Vagina (tissue), 2 donors: ENCODE measurements around the gene SHISA5.

ENCODE experiments used
- CTCF ChIP-seq, 3 experiments: fragments of 450-650 bp in 2 of 3; fragments of 200-600 bp in 1 of 3; sonication (generic) in 1 of 3; IDR thresholded peaks; one replicate each; pipeline ENCODE4 v1.5.1; 2017 to 2019; ENCODE audit warnings: antibody characterized with exemption in 3 of 3, mild to moderate bottlenecking in 2 of 3, moderate library complexity in 2 of 3
- POLR2A ChIP-seq, 2 donors: fragments of 450-650 bp; IDR thresholded peaks; one replicate each; pipeline ENCODE4 v1.6.1; 2017; ENCODE audit warnings: antibody characterized with exemption in 2 of 2, mild to moderate bottlenecking in 2 of 2, moderate library complexity in 2 of 2
- POLR2AphosphoS5 ChIP-seq, 2 donors: sonication (generic); formaldehyde crosslinking; IDR thresholded peaks; one replicate each; pipeline ENCODE4 v1.9.0; 2017; ENCODE audit warnings: antibody characterized with exemption in 2 of 2, mild to moderate bottlenecking in 2 of 2, low read depth in 1 of 2; ENCODE audit not compliant: insufficient read depth in 1 of 2

GRCh38 chr3:48419149-48419548 is 84.8 kb downstream of the SHISA5 start:
- TF ChIP-seq POLR2A (IDR thresholded peaks at IDR 0.05) (no peak), CTCF (IDR thresholded peaks at IDR 0.05) (no peak), POLR2AphosphoS5 (IDR thresholded peaks at IDR 0.05; ENCODE audit: insufficient read depth in 1 of 2, low read depth in 1 of 2) (no peak)
